DMS 273 (cell line): Measurements from ENCODE around the gene KRT8.

Experiments
- DNase-seq: peaks from one replicate; lab custom pipeline; 2025; ENCODE audit not compliant: unreplicated experiment; lab: John Stamatoyannopoulos, UW

KRT8 gene

DNA sequence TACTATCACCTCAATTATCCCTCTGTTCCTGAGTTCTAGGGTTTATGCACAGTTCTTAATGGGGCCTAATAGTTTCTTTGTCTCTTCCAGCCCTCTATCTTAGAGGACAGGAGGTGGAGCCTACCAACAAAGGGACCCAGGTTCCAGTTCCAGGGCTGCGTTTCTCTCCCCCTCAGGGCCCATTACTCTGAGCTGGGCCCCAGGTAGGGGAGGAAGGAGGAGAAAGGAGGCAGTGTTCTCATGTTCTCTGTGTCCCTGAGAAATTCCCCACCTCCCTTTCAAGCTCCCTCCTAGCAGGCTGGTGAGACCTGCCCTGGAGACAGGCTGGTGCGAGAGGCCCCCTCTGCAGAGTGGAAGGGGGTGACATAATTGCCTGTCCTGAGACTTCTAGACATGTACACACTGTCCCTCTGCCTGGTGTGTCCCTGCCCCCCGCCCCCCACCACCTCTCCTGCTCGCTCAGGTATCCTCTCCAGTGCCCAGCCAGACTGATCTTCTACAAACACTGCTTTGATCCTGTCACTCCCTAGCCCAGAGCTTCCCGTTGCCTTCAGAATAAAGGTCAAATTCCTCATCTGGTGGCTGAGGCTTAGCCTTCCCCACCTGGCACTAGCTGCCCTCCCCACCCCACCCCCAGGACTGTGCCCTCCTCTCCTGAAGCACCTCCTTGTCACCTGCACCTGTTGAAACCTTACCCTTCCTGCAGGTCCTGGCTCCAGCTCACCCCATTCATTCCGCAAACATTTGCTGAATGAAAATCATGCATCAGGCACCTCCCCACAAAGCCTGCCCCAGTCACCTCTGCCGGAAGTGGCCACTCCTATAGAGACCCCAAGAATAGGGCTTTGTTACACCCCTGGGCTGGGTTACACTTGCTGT is 21.1 kb upstream of the KRT8 start:
- DNase-seq, result no peak

- no peak for DNase-seq
These were observed 20.2 kb upstream of the KRT8 start for GRCh38 chr12:52924764-52925716.

DNA sequence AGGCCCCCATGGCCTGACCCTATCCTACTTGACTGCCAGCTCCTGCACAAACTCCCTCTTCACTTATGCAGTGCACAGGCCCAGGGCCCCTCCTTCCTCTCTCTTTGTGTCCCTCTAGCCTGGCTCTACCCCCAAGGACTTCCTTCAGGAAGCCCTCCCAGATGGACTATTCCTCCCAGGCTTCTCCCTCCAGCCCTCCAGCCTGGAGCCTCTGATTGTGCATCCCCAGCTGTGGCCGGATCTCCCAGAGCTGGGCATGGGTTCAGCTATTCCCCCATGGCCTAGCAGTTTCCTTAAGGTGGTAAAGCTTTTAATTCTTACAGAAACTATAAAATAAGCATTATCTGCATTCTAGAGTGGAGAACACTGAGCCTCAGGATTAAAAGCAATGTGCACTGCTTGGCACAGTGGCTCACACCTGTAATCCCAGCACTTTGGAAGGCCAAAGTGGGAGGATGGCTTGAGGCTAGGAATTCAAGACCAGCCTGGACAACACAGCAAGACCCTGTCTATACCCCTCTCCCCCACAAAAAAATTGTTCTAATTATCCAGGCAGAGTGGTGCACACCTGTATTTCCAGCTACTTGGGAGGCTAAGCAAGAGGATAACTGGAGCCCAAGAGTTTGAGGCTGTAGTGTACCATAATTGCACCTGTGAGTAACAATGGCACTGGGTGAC is 16.8 kb upstream of the KRT8 start:
- DNase-seq, result no peak

DNA sequence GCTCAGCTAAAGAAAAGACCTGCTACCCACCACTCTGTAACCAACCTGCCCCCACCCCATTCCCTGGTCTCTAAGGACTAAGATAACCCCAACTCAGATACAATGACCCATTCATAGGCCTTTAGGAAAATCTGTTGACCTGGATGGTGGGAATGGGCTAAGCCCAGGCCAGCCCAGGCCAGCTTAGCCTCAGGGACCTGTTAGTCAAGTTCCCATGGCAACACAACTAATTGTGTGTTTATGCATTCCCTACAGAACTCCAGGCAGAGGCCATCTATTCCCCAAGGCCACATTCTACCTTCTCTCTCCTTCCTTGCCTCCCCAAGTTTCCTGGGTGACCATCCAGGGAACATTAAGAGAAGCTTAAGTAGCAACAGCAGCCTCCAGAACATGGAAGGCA is 16.1 kb upstream of the KRT8 start:
- DNase-seq, result no peak

DNA sequence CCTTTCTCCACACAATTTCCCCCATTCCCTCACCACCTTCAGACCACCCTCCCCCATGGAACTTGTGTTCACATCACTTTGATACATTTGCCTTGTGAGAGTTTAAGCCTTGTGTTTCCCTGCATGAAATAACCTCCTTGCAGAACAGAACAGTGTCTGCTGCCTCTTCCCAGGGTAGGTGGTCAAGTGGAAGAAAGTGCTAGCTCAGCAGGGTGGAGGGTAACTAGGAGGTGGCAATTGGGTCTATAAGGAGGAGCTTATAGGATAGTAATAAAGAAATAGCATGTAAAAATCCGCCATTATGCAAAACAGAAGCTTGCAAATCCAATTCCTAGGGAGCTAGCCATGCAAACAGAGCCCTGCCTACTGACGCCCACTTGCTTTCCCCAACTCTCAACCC is 13.9 kb upstream of the KRT8 start:
- DNase-seq, result no peak

DNA sequence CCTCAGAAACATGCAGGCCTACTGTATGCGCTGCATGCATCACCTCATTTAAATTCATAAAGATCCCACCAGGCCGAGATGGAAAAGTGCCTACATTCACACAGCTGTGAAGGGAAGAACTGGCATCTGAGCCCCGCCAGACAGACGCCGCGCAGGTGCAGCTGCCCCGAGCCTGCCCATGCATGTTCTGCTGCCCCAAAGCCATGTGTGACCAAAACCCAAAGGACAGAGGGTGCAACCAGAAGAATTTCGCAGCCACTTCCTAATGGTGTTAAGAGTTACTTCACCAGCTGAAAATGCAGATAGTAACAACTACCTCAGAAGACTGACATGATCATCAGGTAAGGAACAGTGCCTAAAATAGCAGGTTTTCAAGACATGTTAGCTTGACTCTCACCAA is 13.5 kb upstream of the KRT8 start:
- peak; percentile 38 for DNase-seq

DNA sequence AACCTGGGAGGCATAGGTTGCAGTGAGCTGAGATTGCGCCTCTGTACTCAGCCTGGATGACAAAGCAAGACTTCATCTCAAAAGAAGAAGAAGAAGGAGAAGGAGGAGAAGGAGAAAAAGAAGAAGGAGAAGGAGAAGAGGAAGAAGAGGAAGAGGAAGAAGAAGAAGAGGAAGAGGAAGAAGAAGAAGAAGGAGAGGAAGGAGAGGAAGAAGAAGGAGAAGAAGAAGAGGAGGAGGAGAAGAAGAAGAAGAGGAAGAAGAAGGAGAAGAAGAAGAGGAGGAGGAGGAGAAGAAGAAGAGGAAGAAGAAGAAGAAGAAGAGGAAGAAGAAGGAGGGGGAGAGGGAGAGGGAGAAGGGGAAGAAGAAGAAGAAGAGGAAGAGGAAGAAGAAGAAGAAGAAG is 12.9 kb upstream of the KRT8 start:
- DNase-seq, result no peak

DNA sequence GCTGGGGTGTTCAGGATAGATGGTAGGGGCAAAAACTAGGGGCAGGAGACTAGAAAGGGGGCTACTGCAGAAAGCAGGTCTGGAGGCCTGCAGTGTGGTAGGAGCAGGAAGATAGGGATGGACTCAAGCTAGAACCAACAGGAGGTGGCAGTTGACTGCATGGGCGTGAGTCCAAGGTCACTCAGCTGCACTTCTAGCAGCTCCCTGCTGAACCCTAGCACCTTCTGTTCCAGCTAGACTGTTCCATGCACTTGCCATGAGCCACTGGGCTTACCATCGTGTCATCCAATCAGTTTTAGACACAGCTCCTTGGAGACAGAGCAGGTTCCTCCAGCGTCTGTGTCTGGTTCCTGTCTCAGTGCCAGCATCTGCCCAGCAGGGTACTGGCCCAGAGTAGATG is 11.3 kb upstream of the KRT8 start:
- peak; percentile 14 for DNase-seq

DNA sequence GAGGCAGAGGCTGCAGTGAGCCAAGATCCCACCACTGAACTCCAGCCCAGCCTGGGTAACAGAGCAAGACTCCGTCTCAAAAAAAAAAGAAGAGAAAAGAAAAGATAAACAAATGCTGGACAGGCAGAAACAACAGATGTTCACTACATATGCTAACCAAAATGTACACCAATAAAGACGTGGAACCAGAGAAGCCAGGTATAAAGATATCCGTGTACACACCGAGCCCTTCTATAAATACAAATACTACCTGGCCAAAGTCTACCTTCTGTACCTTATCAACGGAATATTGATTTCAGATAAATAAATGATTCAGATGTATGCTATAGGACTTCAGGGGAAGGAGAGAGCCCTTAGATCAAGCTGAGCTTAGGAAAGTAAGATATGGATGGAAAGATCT is 10.8 kb upstream of the KRT8 start:
- DNase-seq, result peak; percentile 28

- DNase-seq, result no peak
These were observed 9.8 kb upstream of the KRT8 start for GRCh38 chr12:52914576-52915121.

- DNase-seq, result no peak
These were observed 8.6 kb upstream of the KRT8 start for GRCh38 chr12:52913431-52913821.

DNA sequence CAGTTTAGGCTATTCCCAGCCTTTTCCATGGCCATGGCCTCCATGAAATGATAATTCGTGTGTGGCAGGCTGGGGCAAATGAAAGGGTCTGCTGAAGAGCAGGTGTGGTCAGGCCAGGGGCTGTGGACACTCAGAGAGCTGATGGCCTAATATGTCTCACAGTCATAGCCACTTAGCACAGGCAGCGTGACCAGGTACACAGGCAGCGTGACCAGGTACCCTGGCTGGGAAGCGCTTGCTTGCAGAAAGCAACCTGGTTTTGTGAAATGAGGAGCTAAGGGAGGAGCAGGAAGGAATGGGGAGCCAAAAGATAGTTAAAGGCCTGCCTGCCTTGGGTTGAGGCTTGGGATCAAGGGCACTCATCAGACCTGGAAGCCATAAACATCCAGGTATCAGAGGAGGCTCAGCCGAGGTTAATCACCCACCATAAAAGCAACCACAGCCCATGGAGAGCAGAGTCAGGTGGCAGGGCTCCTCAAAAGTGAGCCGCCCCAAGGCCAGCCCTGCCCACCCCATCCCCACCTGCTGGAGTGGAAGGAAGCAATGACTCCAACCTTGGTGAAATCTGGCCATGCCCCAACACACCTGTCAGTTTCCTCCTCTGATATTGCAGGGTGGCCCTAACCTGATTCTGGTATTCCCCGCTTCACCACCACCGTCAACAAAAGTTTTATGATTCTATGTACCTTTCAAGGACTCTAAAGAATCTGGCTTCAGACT is 8.0 kb upstream of the KRT8 start:
- no peak for DNase-seq

GRCh38 chr12:52910248-52910883 is 5.5 kb upstream of the KRT8 start:
- DNase-seq, result no peak

DNA sequence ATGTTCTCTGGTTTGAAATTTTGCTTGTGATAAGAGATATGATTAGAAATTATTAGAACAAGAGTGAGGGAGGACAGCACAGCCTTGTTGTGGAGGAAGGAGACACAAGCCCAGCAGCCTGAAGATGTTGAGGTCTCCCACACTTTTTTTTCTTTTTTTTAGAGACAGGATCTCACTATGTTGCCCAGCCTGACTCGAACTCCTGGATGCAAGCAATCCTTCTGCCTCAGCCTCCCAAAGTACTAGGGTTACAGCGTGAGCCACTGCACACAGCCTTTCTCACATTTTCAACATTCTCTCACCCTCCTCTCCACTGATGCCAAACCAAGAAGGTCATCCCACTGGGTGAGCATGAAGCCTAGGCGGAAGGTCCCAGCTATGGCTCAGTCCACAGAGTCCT is 4.9 kb upstream of the KRT8 start:
- DNase-seq, result no peak

DNA sequence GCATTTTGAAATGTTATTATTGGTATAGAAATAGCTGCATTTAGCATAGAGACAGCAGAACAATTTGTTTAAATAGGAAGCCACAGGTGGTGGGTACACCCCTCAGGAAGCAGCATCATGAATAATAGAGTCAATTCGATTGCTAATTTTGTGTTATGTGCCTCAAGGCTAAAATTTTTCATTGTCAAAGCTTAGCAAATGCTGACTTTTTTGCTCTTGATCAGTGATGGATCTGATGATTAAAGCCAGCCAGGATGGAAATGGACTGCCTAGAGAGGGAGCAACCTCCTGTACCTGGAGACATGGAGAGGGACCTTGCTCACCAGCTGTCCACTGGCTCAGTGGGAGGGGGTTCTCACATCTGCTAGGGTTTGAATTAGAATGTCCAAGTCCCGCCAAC is 4.5 kb upstream of the KRT8 start:
- no peak for DNase-seq

DNA sequence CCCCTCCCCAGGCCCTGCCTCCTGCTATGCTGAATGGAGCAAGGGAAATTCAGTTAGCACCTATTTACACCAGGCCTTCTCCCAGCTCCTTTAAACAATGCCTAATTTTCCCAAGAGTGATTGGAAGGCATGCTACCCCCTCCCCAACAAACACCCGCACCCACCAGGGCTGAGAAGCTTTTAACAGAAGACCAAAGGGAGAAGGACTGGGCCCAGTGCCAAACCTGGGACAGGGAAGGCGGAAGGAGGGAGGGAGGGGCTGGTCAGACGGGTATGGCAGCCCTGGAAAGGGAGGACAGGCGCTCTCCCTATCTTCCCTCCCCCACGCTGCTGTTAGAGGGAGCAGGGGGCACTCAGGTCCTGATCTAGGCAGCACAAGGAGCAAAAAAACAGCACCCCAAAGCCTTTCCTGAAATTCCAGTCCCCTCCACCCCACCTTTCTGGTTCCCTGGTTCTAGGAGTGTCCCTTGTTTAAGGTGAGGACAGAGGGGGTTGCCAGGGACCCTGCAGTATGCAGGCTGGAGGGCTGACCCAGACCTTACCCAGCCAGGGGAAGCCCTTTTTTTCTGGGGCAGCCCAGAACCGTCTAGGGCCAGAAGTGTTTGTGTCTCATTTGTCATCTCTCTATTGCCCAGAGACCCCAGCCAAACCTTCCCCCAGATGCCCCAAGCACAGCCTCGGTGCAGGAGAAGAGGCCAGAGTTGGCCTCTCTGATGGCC is 2.4 kb upstream of the KRT8 start:
- DNase-seq, result peak; percentile 37

DNA sequence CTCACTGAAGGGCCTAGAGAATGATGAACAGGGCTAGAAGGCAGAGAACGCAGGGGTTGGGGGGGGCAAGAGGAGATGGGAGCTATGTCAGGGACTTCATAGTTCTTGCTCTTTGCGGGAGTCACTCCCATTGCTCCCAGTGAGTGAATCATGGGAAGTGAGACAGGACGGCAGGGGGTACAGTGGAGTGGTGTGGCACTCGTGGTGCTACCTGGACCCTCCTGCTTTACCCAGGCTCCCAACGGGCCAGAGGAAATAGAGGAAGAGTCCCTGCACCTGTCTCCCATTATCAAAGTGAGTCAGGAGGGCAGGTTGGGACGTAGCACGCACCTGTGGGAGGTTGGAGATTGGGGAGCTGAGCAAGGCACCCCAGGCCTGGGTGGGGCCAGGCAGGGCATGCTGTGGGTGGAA is 1.3 kb upstream of the KRT8 start:
- DNase-seq, result no peak

DNA sequence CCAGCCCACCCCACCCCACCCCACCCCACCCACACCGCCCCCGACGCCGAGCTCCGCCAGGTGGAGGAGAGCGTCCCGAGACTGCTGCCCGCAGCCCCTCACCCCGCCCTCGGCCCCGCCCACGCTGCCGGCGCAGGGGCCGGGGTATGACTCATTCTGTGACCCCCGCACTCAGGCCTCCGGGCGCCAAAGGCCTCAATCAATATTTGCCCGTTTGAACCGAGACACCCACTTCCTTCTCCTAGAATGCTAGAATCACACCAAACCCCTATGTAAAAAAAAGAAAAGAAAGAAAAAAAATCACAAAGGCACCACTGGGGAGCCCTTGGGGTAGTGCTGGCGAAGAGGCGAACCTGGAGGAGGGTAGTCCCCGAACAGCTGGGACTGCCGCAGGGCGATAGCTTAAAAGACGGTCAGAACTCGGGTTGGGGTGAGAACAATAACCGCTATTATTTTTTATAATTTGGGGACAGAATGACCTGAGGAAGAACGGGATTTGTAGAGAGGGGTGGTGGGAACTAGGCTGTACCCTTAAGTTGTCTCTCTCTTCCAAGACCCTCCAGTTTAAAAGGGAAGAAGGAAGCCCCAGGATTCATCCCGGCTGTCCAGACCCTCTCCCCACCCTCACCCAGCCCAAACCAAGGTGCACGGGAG is 894 bp downstream of the KRT8 start:
- DNase-seq, result no peak

GRCh38 chr12:52903285-52903854 is 1.5 kb downstream of the KRT8 start:
- DNase-seq, result peak; percentile 16
